Lung (tissue), 12 donors: Measurements from ENCODE around the gene TK2. TPM values are rescaled to one million over a fixed set of nuclear protein-coding genes. Genes with fewer than 3 reads are reported as not detected.

ENCODE experiments used
- ATAC-seq: fragments of 200-7000 bp; cut with Tn5 transposase; one replicate; pipeline ENCODE4 v1.9.1; 2020; ENCODE audit warnings: moderate number of reproducible peaks; ENCODE audit not compliant: insufficient read depth, low FRiP score
- DNase-seq, 3 donors: peaks; one replicate each; pipeline ENCODE4 v3.0.0-alpha.2; 2013 to 2017
- H3K27ac ChIP-seq, 2 donors: one replicate each; pipeline ENCODE4 v1.5.1; 2013; ENCODE audit warnings: mild to moderate bottlenecking in 2 of 2, moderate library complexity in 2 of 2, control low read depth in 1 of 2, inconsistent platforms in 1 of 2, low read depth in 1 of 2, low read length in 1 of 2
- H3K27me3 ChIP-seq, 3 donors: one replicate each; pipeline ENCODE4 v1.5.1; 2013; ENCODE audit warnings: low read length in 2 of 3; ENCODE audit not compliant: control insufficient read depth in 3 of 3, insufficient read depth in 3 of 3
- H3K36me3 ChIP-seq, 4 donors: one replicate each; pipeline ENCODE4 v1.5.1; 2013; ENCODE audit warnings: low read length in 4 of 4, mild to moderate bottlenecking in 1 of 4, moderate library complexity in 1 of 4; ENCODE audit not compliant: control insufficient read depth in 4 of 4, insufficient read depth in 4 of 4
- H3K4me1 ChIP-seq, 5 donors: one replicate each; pipeline ENCODE4 v1.5.1; 2013; ENCODE audit warnings: low read length in 5 of 5, mild to moderate bottlenecking in 2 of 5, moderate library complexity in 1 of 5; ENCODE audit not compliant: control insufficient read depth in 5 of 5, insufficient read depth in 5 of 5
- H3K4me3 ChIP-seq: one replicate; pipeline ENCODE4 v1.5.1; 2013; ENCODE audit warnings: mild to moderate bottlenecking, control low read depth, moderate library complexity
- H3K9ac ChIP-seq, 2 donors: one replicate each; pipeline ENCODE4 v1.5.1; 2013; ENCODE audit warnings: low read length in 2 of 2, control low read depth in 1 of 2; ENCODE audit not compliant: insufficient read depth in 1 of 2
- H3K9me3 ChIP-seq, 4 donors: one replicate each; pipeline ENCODE4 v1.5.1; 2013; ENCODE audit warnings: low read length in 3 of 4, mild to moderate bottlenecking in 1 of 4, moderate library complexity in 1 of 4; ENCODE audit not compliant: control insufficient read depth in 4 of 4, insufficient read depth in 3 of 4
- WGBS, 2 donors: extraction: QIAGEN DNeasy Blood & Tissue Kit; methylation state at CpG; one replicate each; pipeline ENCODE4 v1.1.7; 2013; 5-methylcytosine and 5-hydroxymethylcytosine counted together
- polyA plus RNA-seq, 2 donors: library from polyadenylated mRNA; stranded (reverse); fragments of 200-250 nt; gene quantifications; one replicate each; pipeline ENCODE4 v1.2.1, GENCODE V29; 2013
- total RNA-seq, 2 donors: library from RNA; depleted of rRNA in 1 of 2; stranded (reverse); fragments of >200 nt in 1 of 2; gene quantifications; one replicate each; pipeline ENCODE4 v1.2.1, GENCODE V29; 2014 to 2021
- TF ChIP-seq, protein P1 (sequence below): IDR thresholded peaks from 2 replicates; pipeline ENCODE4 v1.5.1; 2012; ENCODE audit warnings: mild to moderate bottlenecking; ENCODE audit errors: control extremely low read depth, extremely low read depth
- donor health status: control.
- donor health status: control.
- donor health status: Bipolar disorder and iron deficiency.
- donor health status: healthy.
- donor health status: DM: yes; HTN: yes; CAD: no.

Gene TK2
- total and polyA plus RNA-seq, 4 donors: 13.1 to 37.7 (median 25.0) TPM

DNA sequence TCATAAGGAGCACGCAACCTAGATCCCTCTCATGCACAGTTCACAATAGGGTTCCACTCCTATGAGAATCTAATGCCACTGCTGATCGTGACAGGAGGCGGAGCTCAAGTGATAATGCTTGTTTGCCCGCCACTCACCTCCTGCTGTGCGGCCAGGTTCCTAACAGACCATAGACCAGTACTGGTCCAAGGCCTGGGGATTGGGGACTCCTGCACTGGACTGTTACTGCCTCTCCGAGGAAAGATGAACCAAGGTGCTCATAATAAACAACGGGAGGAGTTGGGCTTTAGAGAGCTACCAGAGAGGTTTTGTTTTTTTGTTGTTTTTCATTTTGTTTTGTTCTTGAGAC, 58.2 kb downstream of the TK2 start:
- 90 to 95% methylated on average over 7 of the region's 7 CpGs for WGBS, 2 donors
- no peak overlapping the region for H3K9ac ChIP-seq
- H3K27me3 ChIP-seq: no peaks in the 10 kb centered on the region
- TF ChIP-seq, protein P1, sequence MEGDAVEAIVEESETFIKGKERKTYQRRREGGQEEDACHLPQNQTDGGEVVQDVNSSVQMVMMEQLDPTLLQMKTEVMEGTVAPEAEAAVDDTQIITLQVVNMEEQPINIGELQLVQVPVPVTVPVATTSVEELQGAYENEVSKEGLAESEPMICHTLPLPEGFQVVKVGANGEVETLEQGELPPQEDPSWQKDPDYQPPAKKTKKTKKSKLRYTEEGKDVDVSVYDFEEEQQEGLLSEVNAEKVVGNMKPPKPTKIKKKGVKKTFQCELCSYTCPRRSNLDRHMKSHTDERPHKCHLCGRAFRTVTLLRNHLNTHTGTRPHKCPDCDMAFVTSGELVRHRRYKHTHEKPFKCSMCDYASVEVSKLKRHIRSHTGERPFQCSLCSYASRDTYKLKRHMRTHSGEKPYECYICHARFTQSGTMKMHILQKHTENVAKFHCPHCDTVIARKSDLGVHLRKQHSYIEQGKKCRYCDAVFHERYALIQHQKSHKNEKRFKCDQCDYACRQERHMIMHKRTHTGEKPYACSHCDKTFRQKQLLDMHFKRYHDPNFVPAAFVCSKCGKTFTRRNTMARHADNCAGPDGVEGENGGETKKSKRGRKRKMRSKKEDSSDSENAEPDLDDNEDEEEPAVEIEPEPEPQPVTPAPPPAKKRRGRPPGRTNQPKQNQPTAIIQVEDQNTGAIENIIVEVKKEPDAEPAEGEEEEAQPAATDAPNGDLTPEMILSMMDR: no peak
- peaks cover 0 to 13% (median 8%) of the 10 kb centered on the region in 5 donors for H3K4me1 ChIP-seq
- H3K4me3 ChIP-seq: no peak overlapping the region
- H3K9me3 ChIP-seq: no peaks in the 10 kb centered on the region
- H3K27ac ChIP-seq: no peak overlapping the region
- no peaks in the 10 kb centered on the region for H3K36me3 ChIP-seq
- ATAC-seq (no peak), DNase-seq (no peak)

DNA sequence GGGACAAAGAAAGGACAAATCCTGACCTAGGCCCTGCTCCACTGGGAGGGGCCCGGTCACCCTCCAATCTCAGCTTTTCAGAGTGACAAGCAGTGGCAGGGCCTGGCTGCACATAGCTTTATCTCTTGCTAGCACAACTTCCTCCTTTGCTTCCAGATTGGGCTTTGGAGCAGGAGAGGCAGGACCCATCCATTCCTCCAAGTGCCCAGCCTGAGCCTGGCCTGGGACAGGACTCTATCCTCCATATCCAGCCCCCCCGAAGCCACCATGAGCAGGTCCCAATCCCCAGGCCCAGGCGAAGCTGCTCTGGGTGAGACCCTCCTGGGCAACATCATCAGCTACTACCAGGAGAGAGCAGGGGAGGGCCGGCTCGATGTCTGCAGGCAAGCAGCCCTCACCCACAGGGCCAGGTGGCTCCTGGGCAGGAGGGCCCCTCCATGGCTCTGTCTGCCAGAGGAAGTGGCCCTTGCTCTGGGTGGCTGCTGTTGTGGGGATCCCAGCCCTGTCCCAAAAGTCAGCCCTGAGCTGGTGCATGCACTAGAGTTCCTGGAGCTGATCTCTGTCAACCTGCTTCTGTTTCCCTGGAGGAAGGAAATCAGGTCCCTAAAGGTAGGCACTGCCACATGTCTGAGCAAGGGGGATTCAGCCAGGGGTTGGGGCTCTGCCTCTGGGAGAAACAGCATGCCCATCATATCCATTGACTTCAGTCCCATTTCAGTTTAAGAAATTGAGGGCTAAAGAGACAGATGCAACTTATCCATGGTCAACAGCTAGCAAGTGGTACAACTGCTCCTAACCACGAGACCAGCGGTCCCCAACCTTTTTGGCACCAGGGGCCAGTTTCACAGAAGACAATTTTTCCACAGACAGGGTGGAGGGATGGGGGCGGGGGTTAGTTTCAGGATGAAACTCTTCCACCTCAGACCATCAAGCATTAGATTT, 58.9 kb downstream of the TK2 start:
- H3K4me3 ChIP-seq: no peak overlapping the region
- no peaks in the 10 kb centered on the region for H3K27me3 ChIP-seq
- no peak for DNase-seq
- no peaks in the 10 kb centered on the region for H3K9me3 ChIP-seq
- no peak for ATAC-seq
- no peaks in the 10 kb centered on the region for H3K36me3 ChIP-seq
- H3K27ac ChIP-seq: peak overlapping the region in 1 of 2 donors; percentile 5
- 48 to 67% methylated on average over 8 of the region's 8 CpGs for WGBS, 2 donors
- H3K4me1 ChIP-seq: peaks cover 0 to 17% (median 10%) of the 10 kb centered on the region in 5 donors
- TF ChIP-seq, protein P1: no peak
- no peak overlapping the region for H3K9ac ChIP-seq

DNA sequence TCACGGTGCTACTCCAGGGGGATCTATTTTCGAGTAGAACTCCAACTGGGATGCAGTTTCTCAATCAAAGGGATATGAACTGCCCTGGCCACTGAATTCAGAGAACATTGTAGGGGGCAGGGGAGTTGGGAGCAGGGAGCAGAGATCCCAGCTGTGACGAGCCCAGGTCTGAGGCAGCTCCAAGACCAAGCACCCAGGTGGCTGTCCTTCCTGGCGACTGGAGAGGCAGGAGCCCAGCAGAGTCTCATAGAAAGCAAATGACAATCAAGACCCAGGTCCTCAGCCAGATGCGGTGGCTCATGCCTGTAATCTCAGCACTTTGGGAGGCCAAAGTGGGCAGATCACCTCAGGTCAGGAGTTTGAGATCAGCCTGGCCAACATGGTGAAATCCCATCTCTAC, 60.1 kb downstream of the TK2 start:
- H3K27me3 ChIP-seq: no peaks in the 10 kb centered on the region
- 92 to 97% methylated on average over 5 of the region's 5 CpGs for WGBS, 2 donors
- H3K4me1 ChIP-seq: peaks cover 0 to 17% (median 10%) of the 10 kb centered on the region in 5 donors
- no peaks in the 10 kb centered on the region for H3K36me3 ChIP-seq
- H3K4me3 ChIP-seq: no peak overlapping the region
- ATAC-seq (no peak), DNase-seq (no peak)
- H3K27ac ChIP-seq: no peak overlapping the region
- no peak overlapping the region for H3K9ac ChIP-seq
- TF ChIP-seq, protein P1: no peak
- H3K9me3 ChIP-seq: no peaks in the 10 kb centered on the region
